Measurements from ENCODE around the gene CYB5RL. TPM values are rescaled to one million over a fixed set of nuclear protein-coding genes. Genes with fewer than 3 reads are reported as not detected.

The CYB5RL gene
- total and polyA plus RNA-seq, 7 donors = 1.4 to 5.7 (median 4.4) TPM

- no peaks in the 10 kb centered on the region for H3K27me3 ChIP-seq
- H3K4me1 ChIP-seq = no peaks in the 10 kb centered on the region
- WGBS, 2 donors = 42 to 71% methylated on average over 3 of the region's 3 CpGs
- no peaks in the 10 kb centered on the region for H3K9me3 ChIP-seq
- TF ChIP-seq EP300 (IDR thresholded peaks at IDR 0.05) = no peak
- no peak for TF ChIP-seq CTCF (IDR thresholded peaks at IDR 0.05)
- no peak for TF ChIP-seq POLR2A (IDR thresholded peaks at IDR 0.05)
- TF ChIP-seq POLR2AphosphoS5 (IDR thresholded peaks at IDR 0.05) = no peak
- H3K4me3 ChIP-seq = no peak overlapping the region
- H3K36me3 ChIP-seq = no peaks in the 10 kb centered on the region
- no peak for DNase-seq
- H3K27ac ChIP-seq = no peak overlapping the region
- intact Hi-C loops (cut with DNase I) = no loop called here
These were observed 36.8 kb downstream of the CYB5RL start for GRCh38 chr1:54163051-54163450.

- no peak for DNase-seq
- Histone ChIP-seq H3K27me3 (no peaks in the 10 kb centered on the region), H3K4me3 (no peak overlapping the region), H3K4me1 (no peaks in the 10 kb centered on the region), H3K36me3 (no peaks in the 10 kb centered on the region), H3K9me3 (no peaks in the 10 kb centered on the region), H3K27ac (no peak overlapping the region)
- 63 to 78% methylated on average over 6 of the region's 6 CpGs for WGBS, 2 donors
- TF ChIP-seq CTCF (IDR thresholded peaks at IDR 0.05) = no peak
- TF ChIP-seq POLR2AphosphoS5 (IDR thresholded peaks at IDR 0.05) = no peak
- TF ChIP-seq POLR2A (IDR thresholded peaks at IDR 0.05) = no peak
- no peak for TF ChIP-seq EP300 (IDR thresholded peaks at IDR 0.05)
- intact Hi-C loops (cut with DNase I) = no loop called here
These were observed 38.2 kb downstream of the CYB5RL start for GRCh38 chr1:54161495-54162168.

- DNase-seq = no peak
- TF ChIP-seq CTCF (IDR thresholded peaks at IDR 0.05) (no peak), POLR2AphosphoS5 (IDR thresholded peaks at IDR 0.05) (no peak), POLR2A (IDR thresholded peaks at IDR 0.05) (no peak), EP300 (IDR thresholded peaks at IDR 0.05) (no peak)
- intact Hi-C loops (cut with DNase I) = no loop called here
- no peaks in the 10 kb centered on the region for H3K36me3 ChIP-seq
- 72 to 74% methylated on average over 3 of the region's 3 CpGs for WGBS, 2 donors
- H3K4me1 ChIP-seq = no peaks in the 10 kb centered on the region
- H3K27me3 ChIP-seq = no peaks in the 10 kb centered on the region
- no peaks in the 10 kb centered on the region for H3K9me3 ChIP-seq
- no peak overlapping the region for H3K4me3 ChIP-seq
- no peak overlapping the region for H3K27ac ChIP-seq
These were observed 39.5 kb downstream of the CYB5RL start for GRCh38 chr1:54160351-54160750.

GRCh38 chr1:54159733-54160316 lies 40.0 kb downstream of the CYB5RL start:
- intact Hi-C loops (cut with DNase I) = no loop called here
- Histone ChIP-seq H3K9me3 (no peaks in the 10 kb centered on the region), H3K36me3 (no peaks in the 10 kb centered on the region), H3K27ac (no peak overlapping the region), H3K4me3 (no peak overlapping the region), H3K4me1 (no peaks in the 10 kb centered on the region), H3K27me3 (no peaks in the 10 kb centered on the region)
- 45 to 67% methylated on average over 4 of the region's 4 CpGs for WGBS, 2 donors
- DNase-seq = no peak
- TF ChIP-seq POLR2AphosphoS5 (IDR thresholded peaks at IDR 0.05) (no peak), EP300 (IDR thresholded peaks at IDR 0.05) (no peak), POLR2A (IDR thresholded peaks at IDR 0.05) (no peak), CTCF (IDR thresholded peaks at IDR 0.05) (no peak)

Data from sigmoid colon (tissue), 7 donors.